Activated B cell treated with CpG ODN at 0.5 μM for 24 hours (primary cell): Measurements from ENCODE around the gene DAPK3. TPM values are rescaled to one million over a fixed set of nuclear protein-coding genes. Genes with fewer than 3 reads are reported as not detected.
"Not testable (repeated sequence)": the region's sequence is repeated elsewhere in the genome, so short reads cannot be mapped to it uniquely, and the experiment has no call there.

Source experiments
- ATAC-seq: fragments of 200-7000 bp; cut with Tn5 transposase; one replicate; pipeline ENCODE4 v1.10.0; 2021; ENCODE audit warnings: low read depth, mild to moderate bottlenecking, moderate library complexity
- CTCF ChIA-PET: fragments of 350-600 bp; sonication (Branson Sonifier 250); formaldehyde crosslinking; loops from one replicate; lab custom pipeline; 2021; ENCODE audit warnings: antibody characterized with exemption; lab: Charles Lee
- POLR2A ChIA-PET: fragments of 350-600 bp; sonication (Branson Sonifier 250); formaldehyde crosslinking; loops from one replicate; lab custom pipeline; 2021; ENCODE audit warnings: antibody characterized with exemption; lab: Charles Lee
- DNase-seq: peaks from one replicate; pipeline ENCODE4 v3.0.0; 2022
- H3K27ac Mint-ChIP-seq: one replicate; pipeline ENCODE4 v1.8.0; 2020; ENCODE audit warnings: mixed read lengths
- H3K27me3 Mint-ChIP-seq: one replicate; pipeline ENCODE4 v1.8.0; 2021; ENCODE audit warnings: mixed read lengths
- H3K36me3 Mint-ChIP-seq: one replicate; pipeline ENCODE4 v1.8.0; 2021; ENCODE audit warnings: low read depth, mixed read lengths
- H3K4me1 Mint-ChIP-seq: one replicate; pipeline ENCODE4 v1.8.0; 2021; ENCODE audit warnings: mixed read lengths
- H3K4me3 Mint-ChIP-seq: one replicate; pipeline ENCODE4 v1.8.0; 2020; ENCODE audit warnings: mild to moderate bottlenecking, mixed read lengths
- H3K9me3 Mint-ChIP-seq: one replicate; pipeline ENCODE4 v1.8.0; 2020; ENCODE audit warnings: mixed read lengths
- CTCF ChIP-seq: fragments of 200-600 bp; IDR thresholded peaks from one replicate; pipeline ENCODE4 v1.8.0; 2022; ENCODE audit warnings: antibody characterized with exemption, mild to moderate bottlenecking
- intact Hi-C: fragments of 100-400 bp; cut with micrococcal nuclease; formaldehyde crosslinking; loops from one replicate; pipeline ENCODE4 v1.15.1; 2024
- total RNA-seq: library from RNA; stranded (reverse); gene quantifications from 2 replicates; pipeline ENCODE4 v1.2.3, GENCODE V29; 2022

DAPK3 gene
- total RNA-seq, 1 donor from 2014 or later: 42.2 TPM

GRCh38 chr19:4009990-4010807, 39.3 kb upstream of the DAPK3 start:
- H3K36me3 Mint-ChIP-seq: peaks cover 23% of the 10 kb centered on the region
- H3K9me3 Mint-ChIP-seq: no peaks in the 10 kb centered on the region
- intact Hi-C loops: loop anchor here (5.0 kb wide), 1 partner anchor 97 kb away; no protein-coding TSS in a partner anchor
- peak overlapping the region; percentile 35 for H3K4me3 Mint-ChIP-seq
- no peak overlapping the region for H3K27ac Mint-ChIP-seq
- ChIA-PET POLR2A (interaction anchor here (0.6 to 1.2 kb wide), 3 partner anchors 9 to 57 kb away, joined by 4 to 9 read pairs (median 4); partner anchors contain the start of genes EEF2 and ZBTB7A), CTCF (interaction anchor here (1.5 kb wide), 1 partner anchor 25 kb away, joined by 5 read pairs; the partner anchor contains the start of gene EEF2)
- peaks cover 42% of the 10 kb centered on the region for H3K4me1 Mint-ChIP-seq
- ATAC-seq (no peak), DNase-seq (no peak)
- no peak for TF ChIP-seq CTCF
- H3K27me3 Mint-ChIP-seq: no peaks in the 10 kb centered on the region

- POLR2A ChIA-PET: interaction anchor here (0.5 to 3.0 kb wide), 9 partner anchors 11 to 245 kb away, joined by 3 to 47 read pairs (median 5); partner anchors contain the start of genes EEF2 and MRPL54
- Mint-ChIP-seq H3K36me3 (peaks cover 14% of the 10 kb centered on the region), H3K27me3 (no peaks in the 10 kb centered on the region), H3K9me3 (no peaks in the 10 kb centered on the region), H3K4me1 (peaks cover 38% of the 10 kb centered on the region), H3K27ac (peak overlapping the region; percentile 66), H3K4me3 (peak overlapping the region; percentile 84)
- intact Hi-C loops: loop anchor here (1.0 to 5.0 kb wide), 4 partner anchors 18 to 99 kb away; partner anchors contain the start of gene ZBTB7A
- CTCF ChIA-PET: interaction anchor here (1.0 to 4.3 kb wide), 2 partner anchors 20 to 132 kb away, joined by 4 to 24 read pairs; no protein-coding TSS in a partner anchor
- ATAC-seq (peak; percentile 3), DNase-seq (no peak)
- TF ChIP-seq CTCF: no peak
These were observed 37.1 kb upstream of the DAPK3 start for GRCh38 chr19:4007836-4008539.

- no peaks in the 10 kb centered on the region for H3K9me3 Mint-ChIP-seq
- peaks cover 9% of the 10 kb centered on the region for H3K36me3 Mint-ChIP-seq
- peak within 1 kb of the TSS; percentile 84 for H3K4me3 Mint-ChIP-seq
- TF ChIP-seq CTCF: no peak
- intact Hi-C loops: loop anchor here (1.0 to 5.0 kb wide), 4 partner anchors 17 to 100 kb away; partner anchors contain the start of gene ZBTB7A
- H3K4me1 Mint-ChIP-seq: peaks cover 31% of the 10 kb centered on the region
- ATAC-seq: peak; percentile 87
- CTCF ChIA-PET: interaction anchor here (4.3 kb wide), 1 partner anchor 19 kb away, joined by 24 read pairs; no protein-coding TSS in a partner anchor
- DNase-seq: peak; percentile 90
- no peaks in the 10 kb centered on the region for H3K27me3 Mint-ChIP-seq
- peak within 1 kb of the TSS; percentile 74 for H3K27ac Mint-ChIP-seq
- POLR2A ChIA-PET: interaction anchor here (0.5 to 3.0 kb wide), 15 partner anchors 10 to 1617 kb away, joined by 3 to 47 read pairs (median 5); partner anchors contain the start of genes EEF2 and MRPL54
These were observed 36.3 kb upstream of the DAPK3 start, which contains the start of gene PIAS4 for GRCh38 chr19:4007021-4007835. Gene PIAS4, plus strand, starts transcription at chr19:4007736. Its CDS starts 25 bp downstream, at chr19:4007761.

- H3K4me3 Mint-ChIP-seq: peak overlapping the region; percentile 32
- not testable (repeated sequence) for H3K9me3 Mint-ChIP-seq, H3K27ac Mint-ChIP-seq, DNase-seq, H3K36me3 Mint-ChIP-seq, H3K27me3 Mint-ChIP-seq, ATAC-seq
- H3K4me1 Mint-ChIP-seq: peaks cover 26% of the 10 kb centered on the region
- ChIA-PET CTCF (interaction anchor here (0.7 to 4.3 kb wide), 2 partner anchors 18 to 347 kb away, joined by 4 to 24 read pairs; no protein-coding TSS in a partner anchor), POLR2A (interaction anchor here (0.7 to 1.6 kb wide), 3 partner anchors 17 to 455 kb away, joined by 3 read pairs; partner anchors contain the start of gene EEF2)
- intact Hi-C loops: loop anchor here (5.0 kb wide), 1 partner anchor 102 kb away; no protein-coding TSS in a partner anchor
These were observed 34.5 kb upstream of the DAPK3 start for GRCh38 chr19:4005436-4005835.

DNA sequence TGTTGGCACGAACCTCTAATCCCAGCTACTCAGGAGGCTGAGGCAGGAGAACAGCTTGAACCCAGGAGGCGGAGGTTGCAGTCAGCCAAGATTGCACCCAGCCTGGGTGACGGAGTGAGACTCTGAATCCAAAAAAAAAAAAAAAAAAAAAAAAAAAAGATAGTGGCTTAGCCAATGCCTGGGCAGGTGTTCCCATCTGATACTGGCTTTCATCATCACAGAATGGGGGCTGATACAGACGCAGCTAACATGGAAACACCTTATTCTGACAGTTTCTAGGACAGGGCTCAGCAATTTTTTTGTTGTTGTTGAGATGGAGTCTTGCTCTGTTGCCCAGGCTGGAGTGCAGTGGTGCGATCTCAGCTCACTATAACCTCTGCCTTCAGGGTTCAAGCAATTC, 29.9 kb upstream of the DAPK3 start:
- ATAC-seq, H3K9me3 Mint-ChIP-seq, DNase-seq, intact Hi-C loops, H3K27ac Mint-ChIP-seq, H3K4me1 Mint-ChIP-seq, H3K36me3 Mint-ChIP-seq, H3K4me3 Mint-ChIP-seq, CTCF ChIA-PET, H3K27me3 Mint-ChIP-seq: not testable (repeated sequence)
- POLR2A ChIA-PET: interaction anchor here (0.6 to 1.6 kb wide), 4 partner anchors 9 to 75 kb away, joined by 3 to 9 read pairs (median 6); no protein-coding TSS in a partner anchor

GRCh38 chr19:3998667-3999412, 27.9 kb upstream of the DAPK3 start:
- DNase-seq, H3K27ac Mint-ChIP-seq, H3K4me1 Mint-ChIP-seq, intact Hi-C loops, H3K36me3 Mint-ChIP-seq, H3K27me3 Mint-ChIP-seq, CTCF ChIA-PET, H3K4me3 Mint-ChIP-seq, ATAC-seq, H3K9me3 Mint-ChIP-seq: not testable (repeated sequence)
- POLR2A ChIA-PET: interaction anchor here (0.6 to 0.8 kb wide), 2 partner anchors 11 to 13 kb away, joined by 3 read pairs; partner anchors contain the start of gene EEF2
